Activated CD8-positive, alpha-beta T cell treated with anti-CD3 and anti-CD28 coated beads, Interleukin-2, amount 10 ng/mL, durations not matched to agents 7 days and 5 days (primary cell): ENCODE results near the gene CA9. TPM values are rescaled to one million over a fixed set of nuclear protein-coding genes. Genes with fewer than 3 reads are reported as not detected.

ENCODE experiments used
- ATAC-seq: fragments of 150-1000 bp; cut with Tn5 transposase; one replicate; pipeline ENCODE4 v1.10.0; 2021; ENCODE audit warnings: moderate library complexity
- CTCF ChIA-PET: fragments of 350-600 bp; sonication (Branson Sonifier 250); formaldehyde crosslinking; loops from one replicate; lab custom pipeline; 2021; ENCODE audit warnings: antibody characterized with exemption; lab: Charles Lee
- POLR2A ChIA-PET: fragments of 350-600 bp; sonication (Branson Sonifier 250); formaldehyde crosslinking; loops from one replicate; lab custom pipeline; 2021; ENCODE audit warnings: antibody characterized with exemption; lab: Charles Lee
- DNase-seq: peaks from one replicate; pipeline ENCODE4 v3.0.0-alpha.2; 2020
- H3K27ac Mint-ChIP-seq: one replicate; pipeline ENCODE4 v1.8.0; 2021; ENCODE audit warnings: mild to moderate bottlenecking, mixed read lengths
- H3K27me3 Mint-ChIP-seq: one replicate; pipeline ENCODE4 v1.8.0; 2021; ENCODE audit warnings: low read depth, mixed read lengths
- H3K36me3 Mint-ChIP-seq: one replicate; pipeline ENCODE4 v1.8.0; 2021; ENCODE audit warnings: low read depth, mixed read lengths
- H3K4me1 Mint-ChIP-seq: one replicate; pipeline ENCODE4 v1.8.0; 2021; ENCODE audit warnings: low read depth, mixed read lengths
- H3K4me3 Mint-ChIP-seq: one replicate; pipeline ENCODE4 v1.8.0; 2021; ENCODE audit warnings: mild to moderate bottlenecking, mixed read lengths
- H3K9me3 Mint-ChIP-seq: one replicate; pipeline ENCODE4 v1.8.0; 2022; ENCODE audit warnings: mixed read lengths; ENCODE audit not compliant: insufficient read depth
- total RNA-seq, 2 experiments: library from RNA; stranded (reverse); gene quantifications; one replicate each; pipeline ENCODE4 v1.2.3, GENCODE V29; 2021

Gene CA9
- total RNA-seq, 2 experiments from 2014 or later, result 0.50 to 1.3 TPM

DNA sequence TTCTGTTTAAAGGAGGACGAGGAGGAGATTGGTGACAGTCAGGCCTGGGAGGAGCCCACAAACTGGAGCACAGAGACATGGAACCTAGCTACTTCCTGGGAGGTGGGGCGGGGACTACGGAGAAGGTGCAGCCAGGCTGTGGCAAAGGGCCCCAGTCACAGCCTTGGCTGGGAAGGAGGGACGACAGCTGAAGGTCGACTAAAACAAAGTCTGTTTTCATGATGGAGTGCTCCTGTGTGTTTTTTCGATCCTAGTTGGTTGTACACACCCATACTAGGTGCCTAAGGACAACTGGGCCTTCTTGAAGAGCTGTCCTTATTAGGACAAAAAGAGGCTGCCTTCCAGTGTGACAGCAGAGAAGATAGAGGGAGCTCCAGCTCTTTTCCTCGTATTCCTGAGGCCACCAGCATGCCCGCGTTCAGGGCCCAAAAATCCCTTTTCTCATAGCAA lies 12.7 kb upstream of the CA9 start:
- peak overlapping the region; percentile 31 for H3K4me3 Mint-ChIP-seq

DNA sequence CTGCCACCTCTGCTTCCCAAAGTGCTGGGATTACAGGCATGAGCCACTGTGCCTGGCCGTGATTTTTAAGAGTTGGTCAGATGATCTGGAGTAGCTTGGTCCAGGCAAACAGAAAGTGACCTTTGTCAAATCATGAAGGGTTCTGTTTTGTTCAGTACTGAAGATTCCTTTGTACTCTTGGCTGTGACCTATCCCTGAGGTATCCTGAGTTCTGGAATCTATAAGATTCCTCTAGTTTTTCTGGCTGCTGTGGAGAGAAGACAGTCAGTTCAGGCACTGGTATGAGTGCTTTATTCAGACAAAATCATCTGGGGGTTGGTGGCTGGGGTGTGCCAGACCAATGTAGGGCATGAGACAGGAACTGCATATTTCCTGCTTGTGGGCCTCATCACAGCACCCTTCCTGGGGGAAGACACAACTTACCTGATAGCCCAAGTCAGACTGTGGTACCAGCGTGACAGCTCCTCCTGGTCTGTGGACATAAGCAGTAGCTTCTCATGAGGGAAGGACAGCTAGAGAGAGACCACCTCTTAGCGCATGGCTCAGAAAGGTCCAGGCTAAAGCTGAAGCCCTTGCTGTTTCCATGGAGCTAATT lies 11.9 kb upstream of the CA9 start:
- H3K9me3 Mint-ChIP-seq, result no peaks in the 10 kb centered on the region
- H3K27ac Mint-ChIP-seq, result peak overlapping the region; percentile 86
- peaks cover 90% of the 10 kb centered on the region for H3K4me1 Mint-ChIP-seq
- ATAC-seq (no peak), DNase-seq (peak; percentile 44)
- peaks cover 3% of the 10 kb centered on the region for H3K27me3 Mint-ChIP-seq
- ChIA-PET POLR2A (interaction anchor here (0.7 to 4.8 kb wide), 5 partner anchors 11 to 590 kb away, joined by 3 to 54 read pairs (median 6); partner anchors contain the start of gene SIT1), CTCF (interaction anchor here (1.1 to 12.4 kb wide), 9 partner anchors 10 to 91 kb away, joined by 3 to 214 read pairs (median 8); partner anchors contain the start of genes CD72, GBA2, RGP1 and SIT1)
- peaks cover 46% of the 10 kb centered on the region for H3K36me3 Mint-ChIP-seq
- H3K4me3 Mint-ChIP-seq, result peak overlapping the region; percentile 86

More for the DNA sequence above, 12.7 kb upstream of the CA9 start:
- ChIA-PET CTCF (interaction anchor here (1.1 to 12.4 kb wide), 8 partner anchors 14 to 90 kb away, joined by 3 to 214 read pairs (median 36); partner anchors contain the start of genes CD72, GBA2, RGP1 and SIT1), POLR2A (interaction anchor here (1.6 to 1.7 kb wide), 3 partner anchors 10 to 56 kb away, joined by 4 to 7 read pairs (median 6); partner anchors contain the start of gene SIT1)
- peak overlapping the region; percentile 54 for H3K27ac Mint-ChIP-seq
- H3K4me1 Mint-ChIP-seq, result peaks cover 90% of the 10 kb centered on the region
- no peak for DNase-seq
- H3K27me3 Mint-ChIP-seq, result peaks cover 3% of the 10 kb centered on the region
- no peak for ATAC-seq
- H3K9me3 Mint-ChIP-seq, result no peaks in the 10 kb centered on the region
- peaks cover 46% of the 10 kb centered on the region for H3K36me3 Mint-ChIP-seq

DNA sequence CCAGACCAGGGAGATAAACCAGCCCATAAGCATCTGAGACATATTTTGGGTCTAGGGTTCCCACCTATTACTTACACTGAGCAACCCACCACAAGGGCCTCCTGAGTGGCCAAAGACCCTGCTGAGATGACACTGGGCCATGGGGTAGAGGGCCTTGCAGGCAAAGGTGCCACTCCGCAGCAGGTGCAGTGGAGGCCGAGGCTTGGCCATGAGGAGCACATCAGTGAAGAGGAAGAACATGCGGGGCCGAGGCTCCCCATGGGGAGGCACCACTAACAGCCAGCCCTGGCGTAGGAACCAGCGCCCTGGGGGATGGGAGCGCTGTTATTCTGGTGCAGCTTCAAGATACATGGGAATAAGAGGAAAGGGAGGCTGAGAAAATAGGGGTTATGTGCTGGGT lies 11.3 kb upstream of the CA9 start:
- Mint-ChIP-seq H3K4me3 (peak overlapping the region; percentile 86), H3K36me3 (peaks cover 46% of the 10 kb centered on the region), H3K4me1 (peaks cover 85% of the 10 kb centered on the region), H3K27ac (peak overlapping the region; percentile 86), H3K9me3 (no peaks in the 10 kb centered on the region), H3K27me3 (peaks cover 3% of the 10 kb centered on the region)
- ATAC-seq (no peak), DNase-seq (no peak)
- ChIA-PET CTCF (interaction anchor here (0.6 to 12.4 kb wide), 7 partner anchors 9 to 62 kb away, joined by 3 to 214 read pairs (median 64); partner anchors contain the start of genes CD72 and SIT1), POLR2A (interaction anchor here (0.7 to 4.8 kb wide), 3 partner anchors 14 to 591 kb away, joined by 3 to 54 read pairs (median 3); partner anchors contain the start of gene SIT1)

DNA sequence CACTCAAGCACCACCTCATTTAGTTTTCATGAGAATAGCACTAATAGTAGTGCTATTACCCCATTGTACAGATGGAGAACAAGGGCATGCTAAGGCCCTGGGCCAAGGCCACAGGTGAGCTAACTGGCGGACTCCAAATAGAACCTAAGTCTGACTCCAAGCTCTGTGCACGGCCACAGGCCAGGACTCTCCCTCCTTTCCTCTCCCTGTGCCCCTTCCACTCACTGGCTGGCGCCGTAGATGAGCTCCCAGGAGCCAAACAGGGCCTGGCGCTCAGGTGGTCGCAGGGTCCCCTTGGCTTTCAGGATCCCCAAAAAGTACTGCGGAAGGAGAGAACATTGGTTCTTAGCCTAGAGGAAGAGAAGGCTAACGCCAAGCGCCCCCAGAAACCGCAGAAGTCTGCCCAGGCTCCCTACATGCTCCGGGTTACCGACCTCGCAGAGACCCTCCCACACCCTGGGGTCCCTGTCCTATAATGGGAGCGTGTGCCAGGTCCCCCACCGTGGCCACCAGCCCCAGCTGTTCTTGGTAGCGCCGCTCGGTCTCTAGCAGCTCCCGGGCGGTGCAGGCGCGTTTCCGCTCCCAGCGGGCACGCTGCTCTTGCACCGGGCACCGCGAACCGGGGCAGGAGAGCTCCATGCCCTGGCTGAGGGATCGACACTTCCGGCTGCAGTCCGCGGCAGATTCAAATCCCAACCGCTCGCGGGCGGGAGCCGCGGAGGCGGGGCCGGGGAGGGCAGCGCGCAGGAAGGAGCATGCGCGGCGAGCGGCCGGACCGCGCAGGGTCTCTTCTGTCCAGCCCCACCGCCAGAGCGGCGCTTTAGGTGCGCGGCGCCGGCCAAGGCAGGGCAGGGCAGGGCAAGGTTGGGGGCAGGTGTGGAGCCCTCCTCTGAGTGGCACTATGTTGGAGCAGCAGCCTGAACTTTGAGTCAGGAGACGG lies 8.9 kb upstream of the CA9 start, which contains the start of gene ARHGEF39:
ARHGEF39 (minus strand) TSS at position 665 of the 940 bp plus-strand sequence; CDS start at position 639, 26 bp downstream.
- H3K36me3 Mint-ChIP-seq, result peaks cover 35% of the 10 kb centered on the region
- no peaks in the 10 kb centered on the region for H3K27me3 Mint-ChIP-seq
- peak; percentile 84 for DNase-seq
- CTCF ChIA-PET, result interaction anchor here (0.7 to 12.4 kb wide), 19 partner anchors 9 to 138 kb away, joined by 3 to 214 read pairs (median 6); partner anchors contain the start of genes CD72, CREB3, SIT1 and TESK1
- H3K27ac Mint-ChIP-seq, result peak within 1 kb of the TSS; percentile 86
- H3K4me3 Mint-ChIP-seq, result peak within 1 kb of the TSS; percentile 86
- peaks cover 68% of the 10 kb centered on the region for H3K4me1 Mint-ChIP-seq
- ATAC-seq, result peak; percentile 84
- POLR2A ChIA-PET, result interaction anchor here (1.0 to 4.8 kb wide), 15 partner anchors 8 to 549 kb away, joined by 3 to 54 read pairs (median 4); partner anchors contain the start of genes ATOSB, CREB3, RMRP and SIT1
- H3K9me3 Mint-ChIP-seq, result no peaks in the 10 kb centered on the region

DNA sequence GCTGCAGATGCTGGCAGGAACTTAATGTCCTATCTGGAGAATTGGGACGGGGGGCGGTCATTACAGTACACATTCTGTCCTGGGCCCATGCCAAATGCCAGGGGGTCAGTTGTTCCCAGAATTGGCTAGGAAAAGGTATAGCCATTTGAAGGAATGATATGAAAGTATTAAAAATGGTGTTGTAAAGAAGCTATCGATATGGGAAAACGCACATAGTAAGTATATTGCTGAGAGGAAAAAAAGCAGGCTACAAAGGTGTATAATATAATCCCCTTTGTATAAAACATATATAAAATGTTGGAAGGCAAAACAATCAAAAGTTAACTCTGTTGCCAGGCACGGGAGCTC lies 8.3 kb upstream of the CA9 start:
- ChIA-PET POLR2A (interaction anchor here (0.6 to 4.8 kb wide), 11 partner anchors 9 to 550 kb away, joined by 3 to 54 read pairs (median 5); partner anchors contain the start of genes ATOSB, CREB3, RMRP and SIT1), CTCF (interaction anchor here (0.7 to 12.4 kb wide), 13 partner anchors 9 to 139 kb away, joined by 3 to 214 read pairs (median 10); partner anchors contain the start of genes CD72, SIT1 and TESK1)
- Mint-ChIP-seq H3K4me1 (peaks cover 61% of the 10 kb centered on the region), H3K27me3 (peaks cover under 1% of the 10 kb centered on the region), H3K27ac (peak overlapping the region; percentile 86), H3K4me3 (peak overlapping the region; percentile 86), H3K9me3 (no peaks in the 10 kb centered on the region), H3K36me3 (peaks cover 29% of the 10 kb centered on the region)
- DNase-seq, result no peak
- no peak for ATAC-seq

DNA sequence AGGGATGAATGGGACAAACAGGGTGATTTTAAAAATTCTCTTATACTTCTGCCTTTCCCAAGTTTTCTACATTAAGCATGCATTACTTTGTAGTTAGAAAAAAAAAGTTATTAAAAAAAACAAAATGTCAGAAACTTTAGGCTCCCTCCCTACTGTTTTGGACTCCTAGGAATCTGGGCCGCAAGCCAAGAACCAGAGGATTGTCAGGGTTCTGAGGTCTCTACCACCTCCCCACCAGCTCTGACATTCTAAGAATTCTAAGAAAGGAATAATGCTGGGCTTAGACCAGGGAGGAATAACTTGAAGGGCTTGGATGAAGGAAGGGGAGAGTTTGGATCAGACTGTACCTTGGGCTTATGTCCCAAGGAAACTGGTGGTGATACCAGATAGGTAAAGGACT lies 7.7 kb upstream of the CA9 start:
- ChIA-PET CTCF (interaction anchor here (1.1 to 11.2 kb wide), 10 partner anchors 9 to 91 kb away, joined by 3 to 140 read pairs (median 16); partner anchors contain the start of genes CD72 and TESK1), POLR2A (interaction anchor here (0.6 to 4.8 kb wide), 7 partner anchors 10 to 236 kb away, joined by 3 to 54 read pairs (median 6); partner anchors contain the start of genes CREB3, RMRP, SIT1 and TESK1)
- Mint-ChIP-seq H3K27me3 (peaks cover 2% of the 10 kb centered on the region), H3K4me3 (peak overlapping the region; percentile 86), H3K4me1 (peaks cover 55% of the 10 kb centered on the region), H3K27ac (peak overlapping the region; percentile 70), H3K36me3 (peaks cover 23% of the 10 kb centered on the region), H3K9me3 (no peaks in the 10 kb centered on the region)
- DNase-seq (no peak), ATAC-seq (no peak)

DNA sequence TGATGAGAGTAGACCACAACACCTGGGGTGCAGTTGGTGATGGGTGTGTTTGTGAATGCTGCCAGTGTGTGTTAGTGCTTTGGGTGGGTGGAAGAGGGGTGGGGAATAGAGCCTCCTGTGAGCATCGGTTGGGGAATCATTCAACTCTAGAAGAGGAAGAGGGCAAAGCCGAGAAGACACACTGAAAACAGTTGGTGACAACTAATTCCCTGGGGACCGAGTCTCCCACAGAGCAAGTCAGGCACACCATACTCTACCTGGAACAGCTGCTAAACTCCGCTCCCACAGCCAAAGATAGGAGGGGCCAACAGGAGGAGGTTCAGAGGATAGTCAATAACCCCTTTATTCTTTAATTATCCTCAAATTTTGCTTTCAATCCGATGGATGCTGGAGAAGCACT lies 7.2 kb upstream of the CA9 start:
- peaks cover 2% of the 10 kb centered on the region for H3K27me3 Mint-ChIP-seq
- ChIA-PET CTCF (interaction anchor here (1.4 to 11.2 kb wide), 5 partner anchors 8 to 90 kb away, joined by 3 to 140 read pairs (median 25); partner anchors contain the start of genes CCDC107, CD72 and RMRP), POLR2A (interaction anchor here (1.6 to 4.8 kb wide), 2 partner anchors 17 to 18 kb away, joined by 5 to 54 read pairs; partner anchors contain the start of gene SIT1)
- no peaks in the 10 kb centered on the region for H3K9me3 Mint-ChIP-seq
- no peak for ATAC-seq
- DNase-seq, result no peak
- peaks cover 51% of the 10 kb centered on the region for H3K4me1 Mint-ChIP-seq
- H3K36me3 Mint-ChIP-seq, result peaks cover 19% of the 10 kb centered on the region
- H3K27ac Mint-ChIP-seq, result peak overlapping the region; percentile 51
- no peak overlapping the region for H3K4me3 Mint-ChIP-seq

DNA sequence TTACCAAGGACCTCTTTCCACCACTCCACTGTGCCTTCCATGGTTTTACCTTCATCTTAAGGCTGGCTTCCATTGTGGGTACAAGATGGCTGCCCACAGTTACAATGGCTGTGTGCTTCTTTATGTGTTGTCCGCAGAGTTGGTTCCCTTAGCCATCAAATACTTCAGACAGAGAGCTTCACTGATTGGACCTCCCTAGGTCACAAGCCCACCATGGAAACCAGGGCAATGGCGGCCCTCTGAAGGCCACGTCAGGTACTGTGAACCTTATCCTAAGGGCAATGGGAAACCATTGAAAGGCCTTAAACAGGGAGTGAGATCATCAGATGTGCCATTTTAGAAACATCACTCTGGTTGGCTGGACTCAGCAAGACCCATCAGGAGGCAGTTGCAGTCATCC lies 5.8 kb upstream of the CA9 start:
- POLR2A ChIA-PET, result no interaction called here
- H3K4me1 Mint-ChIP-seq, result peaks cover 37% of the 10 kb centered on the region
- peaks cover 2% of the 10 kb centered on the region for H3K27me3 Mint-ChIP-seq
- no peak overlapping the region for H3K4me3 Mint-ChIP-seq
- DNase-seq, result no peak
- no peak for ATAC-seq
- H3K36me3 Mint-ChIP-seq, result peaks cover 6% of the 10 kb centered on the region
- H3K27ac Mint-ChIP-seq, result no peak overlapping the region
- H3K9me3 Mint-ChIP-seq, result no peaks in the 10 kb centered on the region
- CTCF ChIA-PET, result interaction anchor here (1.0 to 5.4 kb wide), 2 partner anchors 9 to 21 kb away, joined by 3 to 25 read pairs; partner anchors contain the start of genes CCDC107 and RMRP

DNA sequence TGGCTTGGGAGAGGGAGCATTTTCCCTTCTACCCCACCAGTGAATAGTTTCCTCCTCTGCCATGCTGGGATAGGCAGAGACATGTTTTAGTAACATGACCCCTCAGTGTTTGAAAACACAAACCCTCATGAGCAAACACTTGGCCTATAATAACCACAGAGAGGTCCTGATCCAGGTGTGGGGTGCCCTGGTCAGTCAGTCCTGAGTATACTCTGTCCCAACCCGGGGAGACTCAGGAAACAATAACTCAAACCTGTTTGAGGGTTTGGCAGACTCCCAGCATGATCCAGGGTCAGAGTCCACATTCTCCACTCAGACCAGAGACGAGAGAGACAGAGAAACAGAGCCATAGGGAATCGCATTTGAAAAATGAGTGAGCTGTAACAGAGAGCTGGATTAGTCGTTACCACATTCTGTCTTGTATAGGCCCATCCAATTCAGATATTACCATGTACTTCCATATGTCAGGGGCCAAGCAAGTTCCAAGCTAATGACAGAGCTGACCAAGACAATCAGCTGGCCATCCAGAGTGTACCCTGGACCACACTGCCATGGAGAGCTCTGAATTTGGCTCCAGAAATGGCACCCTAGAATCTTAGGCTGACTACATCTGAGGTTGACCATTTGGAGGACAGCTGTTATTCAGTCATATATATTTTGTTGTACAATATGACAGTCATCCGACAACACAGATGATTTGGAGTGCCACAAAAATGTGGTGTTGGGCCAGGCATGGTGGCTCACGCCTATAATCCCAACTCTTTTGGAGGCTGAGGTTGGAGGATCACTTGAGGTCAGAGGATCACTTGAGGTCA lies 4.2 kb upstream of the CA9 start:
- ChIA-PET POLR2A (interaction anchor here (2.2 kb wide), 1 partner anchor 20 kb away, joined by 6 read pairs; no protein-coding TSS in a partner anchor), CTCF (interaction anchor here (0.8 to 5.4 kb wide), 8 partner anchors 10 to 58 kb away, joined by 3 to 25 read pairs (median 4); partner anchors contain the start of genes CCDC107 and RMRP)
- Mint-ChIP-seq H3K4me1 (peaks cover 24% of the 10 kb centered on the region), H3K9me3 (no peaks in the 10 kb centered on the region), H3K36me3 (no peaks in the 10 kb centered on the region), H3K27ac (no peak overlapping the region), H3K27me3 (peaks cover 14% of the 10 kb centered on the region), H3K4me3 (no peak overlapping the region)
- DNase-seq, result no peak
- no peak for ATAC-seq

DNA sequence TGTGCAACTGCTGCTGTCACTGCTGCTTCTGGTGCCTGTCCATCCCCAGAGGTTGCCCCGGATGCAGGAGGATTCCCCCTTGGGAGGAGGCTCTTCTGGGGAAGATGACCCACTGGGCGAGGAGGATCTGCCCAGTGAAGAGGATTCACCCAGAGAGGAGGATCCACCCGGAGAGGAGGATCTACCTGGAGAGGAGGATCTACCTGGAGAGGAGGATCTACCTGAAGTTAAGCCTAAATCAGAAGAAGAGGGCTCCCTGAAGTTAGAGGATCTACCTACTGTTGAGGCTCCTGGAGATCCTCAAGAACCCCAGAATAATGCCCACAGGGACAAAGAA lies 265 bp downstream of the CA9 start:
- H3K9me3 Mint-ChIP-seq, result no peaks in the 10 kb centered on the region
- no peak for DNase-seq
- no peak for ATAC-seq
- ChIA-PET CTCF (interaction anchor here (1.1 to 4.3 kb wide), 3 partner anchors 15 to 22 kb away, joined by 4 to 32 read pairs (median 7); no protein-coding TSS in a partner anchor), POLR2A (no interaction called here)
- peaks cover 21% of the 10 kb centered on the region for H3K27me3 Mint-ChIP-seq
- no peak overlapping the region for H3K27ac Mint-ChIP-seq
- no peaks in the 10 kb centered on the region for H3K36me3 Mint-ChIP-seq
- no peak overlapping the region for H3K4me3 Mint-ChIP-seq
- peaks cover 15% of the 10 kb centered on the region for H3K4me1 Mint-ChIP-seq
